Right atrium auricular region (tissue), 2 donors: ENCODE measurements around the gene TTC7B. TPM values are rescaled to one million over a fixed set of nuclear protein-coding genes. Genes with fewer than 3 reads are reported as not detected.
A peak's percentile ranks its signal among the peaks of the same experiment; 100 is the strongest.

Source experiments
- DNase-seq: peaks from one replicate; pipeline ENCODE4 v3.0.0-alpha.2; 2019; ENCODE audit warnings: low spot score
- H3K27ac ChIP-seq, 2 donors: fragments of 200-600 bp; sonication (generic); 1 replicate in 1 of 2; 2 replicates in 1 of 2; pipeline ENCODE4 v1.5.1; 2016 to 2019
- H3K27me3 ChIP-seq, 2 donors: fragments of 200-600 bp; sonication (generic); one replicate each; pipeline versions ENCODE4 v1.5.1 to v1.6.0; 2017 to 2019
- H3K36me3 ChIP-seq: fragments of 200-600 bp; sonication (generic); one replicate; pipeline ENCODE4 v1.5.1; 2016
- H3K4me1 ChIP-seq, 2 donors: fragments of 200-600 bp; sonication (generic); one replicate each; pipeline versions ENCODE4 v1.5.1 to v1.6.0; 2017 to 2019
- H3K4me3 ChIP-seq, 2 donors: fragments of 200-600 bp; sonication (generic); 1 replicate in 1 of 2; 2 replicates in 1 of 2; pipeline ENCODE4 v1.5.1; 2017 to 2019; ENCODE audit warnings: mild to moderate bottlenecking in 1 of 2, moderate library complexity in 1 of 2
- H3K9me3 ChIP-seq, 2 donors: fragments of 200-600 bp; sonication (generic); one replicate each; pipeline ENCODE4 v1.5.1; 2019
- CTCF ChIP-seq, 2 donors: fragments of 200-600 bp; sonication (generic); IDR thresholded peaks; one replicate each; pipeline ENCODE4 v1.5.1; 2019; ENCODE audit warnings: antibody characterized with exemption in 2 of 2
- total RNA-seq, 2 donors: library from RNA; depleted of rRNA; stranded (reverse); fragments of >200 nt; gene quantifications; one replicate each; pipeline ENCODE4 v1.1.0, GENCODE V29; 2016

TTC7B gene
- total RNA-seq, 2 donors from 2014 or later, result 45.5 to 57.3 TPM

DNA sequence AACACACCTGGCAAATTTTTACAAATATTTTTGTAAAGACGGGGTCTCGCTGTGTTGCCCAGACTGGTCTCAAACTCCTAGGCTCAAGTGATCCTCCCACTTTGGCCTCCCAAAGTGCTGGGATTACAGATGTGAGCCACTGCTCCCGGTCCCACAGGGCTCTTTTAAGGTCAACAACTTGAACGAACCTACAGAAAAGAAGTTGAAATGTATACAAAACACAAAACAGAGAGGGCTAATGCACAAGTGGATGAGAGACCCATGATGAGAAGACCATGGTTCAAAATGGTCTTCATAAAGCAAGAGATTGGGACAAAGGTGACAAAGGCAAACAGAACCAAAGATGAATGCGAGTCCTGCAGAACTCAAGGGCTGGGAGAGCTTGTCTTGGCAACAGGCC lies 328.0 kb downstream of the TTC7B start:
- no peaks in the 10 kb centered on the region for H3K27me3 ChIP-seq
- DNase-seq, result no peak
- no peak for TF ChIP-seq CTCF (IDR thresholded peaks at IDR 0.05)
- peaks cover 0 to 31% of the 10 kb centered on the region in 2 donors for H3K4me1 ChIP-seq
- H3K9me3 ChIP-seq, result no peaks in the 10 kb centered on the region
- H3K36me3 ChIP-seq, result no peaks in the 10 kb centered on the region
- no peak overlapping the region for H3K4me3 ChIP-seq
- no peak overlapping the region for H3K27ac ChIP-seq

- Histone ChIP-seq H3K36me3 (no peaks in the 10 kb centered on the region), H3K9me3 (no peaks in the 10 kb centered on the region), H3K4me3 (no peak overlapping the region), H3K27me3 (no peaks in the 10 kb centered on the region), H3K4me1 (peaks cover 0 to 31% of the 10 kb centered on the region in 2 donors), H3K27ac (no peak overlapping the region)
- peak; percentile 50 for DNase-seq
- no peak for TF ChIP-seq CTCF (IDR thresholded peaks at IDR 0.05)
Measured at GRCh38 chr14:90487462-90487861, 328.8 kb downstream of the TTC7B start.

- no peak for TF ChIP-seq CTCF (IDR thresholded peaks at IDR 0.05)
- Histone ChIP-seq H3K4me3 (no peak overlapping the region), H3K27ac (no peak overlapping the region), H3K4me1 (peaks cover 0 to 28% of the 10 kb centered on the region in 2 donors), H3K36me3 (no peaks in the 10 kb centered on the region), H3K27me3 (no peaks in the 10 kb centered on the region), H3K9me3 (no peaks in the 10 kb centered on the region)
- peak; percentile 57 for DNase-seq
Measured at GRCh38 chr14:90487031-90487430, 329.2 kb downstream of the TTC7B start.

DNA sequence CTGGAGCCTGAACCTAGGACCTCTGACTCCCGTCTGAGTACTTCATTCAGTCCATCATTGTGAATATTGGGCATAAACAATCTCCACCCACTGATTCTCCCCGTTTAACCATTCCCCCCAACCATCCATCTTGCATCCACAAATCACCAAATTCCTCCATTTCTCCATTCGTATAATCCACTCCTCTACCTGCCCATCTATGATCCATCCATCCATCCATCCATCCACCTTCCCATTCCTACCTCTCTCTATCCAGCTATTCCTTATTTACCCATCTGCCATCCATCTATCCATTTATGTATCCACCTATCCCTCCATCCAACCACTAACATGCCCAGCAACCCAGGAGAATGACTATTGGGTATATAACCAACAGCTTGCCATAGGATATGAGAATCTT lies 331.9 kb downstream of the TTC7B start:
- no peaks in the 10 kb centered on the region for H3K27me3 ChIP-seq
- no peak overlapping the region for H3K27ac ChIP-seq
- H3K36me3 ChIP-seq, result no peaks in the 10 kb centered on the region
- H3K4me1 ChIP-seq, result peaks cover 0 to 10% of the 10 kb centered on the region in 2 donors
- no peaks in the 10 kb centered on the region for H3K9me3 ChIP-seq
- H3K4me3 ChIP-seq, result no peak overlapping the region
- DNase-seq, result no peak
- no peak for TF ChIP-seq CTCF (IDR thresholded peaks at IDR 0.05)

- H3K4me3 ChIP-seq, result no peak overlapping the region
- no peak overlapping the region for H3K27ac ChIP-seq
- no peaks in the 10 kb centered on the region for H3K9me3 ChIP-seq
- H3K4me1 ChIP-seq, result peaks cover 0 to 10% of the 10 kb centered on the region in 2 donors
- peak; percentile 26 for DNase-seq
- no peaks in the 10 kb centered on the region for H3K36me3 ChIP-seq
- no peaks in the 10 kb centered on the region for H3K27me3 ChIP-seq
- TF ChIP-seq CTCF (IDR thresholded peaks at IDR 0.05), result no peak
Measured at GRCh38 chr14:90483571-90483974, 332.7 kb downstream of the TTC7B start.

DNA sequence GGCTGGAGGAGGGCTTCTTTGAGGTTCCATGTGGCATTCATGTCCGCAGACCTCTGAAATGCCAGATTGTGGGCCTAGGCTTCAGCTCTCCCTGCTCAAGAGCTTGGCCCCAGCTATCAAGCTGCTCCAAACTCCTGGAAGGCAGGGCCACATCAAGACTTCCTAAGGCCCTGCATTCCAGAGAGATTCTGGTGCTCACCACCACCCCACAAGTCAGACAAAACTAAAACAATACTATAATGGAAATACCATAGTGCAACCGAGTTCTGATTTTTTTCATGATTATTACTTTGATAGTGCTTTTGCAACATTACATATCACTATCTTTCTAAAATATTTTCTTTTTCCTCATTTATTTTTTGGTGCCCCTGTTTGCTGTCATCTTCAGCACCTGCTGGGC lies 333.1 kb downstream of the TTC7B start:
- H3K27me3 ChIP-seq, result no peaks in the 10 kb centered on the region
- H3K4me3 ChIP-seq, result no peak overlapping the region
- H3K9me3 ChIP-seq, result no peaks in the 10 kb centered on the region
- H3K27ac ChIP-seq, result no peak overlapping the region
- no peak for TF ChIP-seq CTCF (IDR thresholded peaks at IDR 0.05)
- H3K36me3 ChIP-seq, result no peaks in the 10 kb centered on the region
- no peak for DNase-seq
- peaks cover 0 to 10% of the 10 kb centered on the region in 2 donors for H3K4me1 ChIP-seq
